WTC11 (cell line): Measurements from ENCODE around the gene PDE6B. TPM values are rescaled to one million over a fixed set of nuclear protein-coding genes. Genes with fewer than 3 reads are reported as not detected.
A peak's percentile ranks its signal among the peaks of the same experiment; 100 is the strongest.

Source experiments
- ATAC-seq: fragments of 200-7000 bp; cut with Tn5 transposase; 2 replicates; pipeline ENCODE4 v1.10.0; 2021; ENCODE audit warnings: mild to moderate bottlenecking, moderate library complexity
- CTCF ChIA-PET: fragments of 300-600 bp; sonication (Branson Sonifier 250); formaldehyde crosslinking; loops from one replicate; lab custom pipeline; 2021; ENCODE audit warnings: antibody characterized with exemption; lab: Charles Lee
- POLR2A ChIA-PET: fragments of 350-600 bp; sonication (Branson Sonifier 250); formaldehyde crosslinking; loops from one replicate; lab custom pipeline; 2021; ENCODE audit warnings: antibody characterized with exemption; lab: Charles Lee
- DNase-seq: peaks from one replicate; pipeline ENCODE4 v3.0.0; 2021; ENCODE audit warnings: low spot score
- H3K27ac Mint-ChIP-seq: 2 replicates; pipeline ENCODE4 v1.8.0; 2021; ENCODE audit warnings: mixed read lengths
- H3K27me3 Mint-ChIP-seq: 2 replicates; pipeline ENCODE4 v1.8.0; 2021; ENCODE audit warnings: low read depth, mild to moderate bottlenecking, moderate library complexity, mixed read lengths
- H3K36me3 Mint-ChIP-seq: 2 replicates; pipeline ENCODE4 v1.8.0; 2021; ENCODE audit warnings: mixed read lengths
- H3K4me1 Mint-ChIP-seq: 2 replicates; pipeline ENCODE4 v1.8.0; 2022; ENCODE audit warnings: mixed read lengths
- H3K4me3 Mint-ChIP-seq: 2 replicates; pipeline ENCODE4 v1.8.0; 2021; ENCODE audit warnings: mild to moderate bottlenecking, moderate library complexity, mixed read lengths
- H3K9me3 Mint-ChIP-seq: 2 replicates; pipeline ENCODE4 v1.8.0; 2021; ENCODE audit warnings: mixed read lengths
- CBFB ChIP-seq: sonication (generic); formaldehyde crosslinking; IDR thresholded peaks from 2 replicates; pipeline ENCODE4 v1.8.1; 2022; ENCODE audit warnings: mild to moderate bottlenecking, low read depth, missing genetic modification reagents
- FOXP1 ChIP-seq: sonication (generic); formaldehyde crosslinking; IDR thresholded peaks from 2 replicates; pipeline ENCODE4 v1.8.0; 2022; ENCODE audit warnings: missing genetic modification reagents, mild to moderate bottlenecking, moderate library complexity, borderline replicate concordance
- GRHL2 ChIP-seq: fragments of 250-450 bp; sonication (Bioruptor Pico); IDR thresholded peaks from 2 replicates; pipeline ENCODE4 v1.8.0; 2022; ENCODE audit warnings: mild to moderate bottlenecking, moderate library complexity; ENCODE audit not compliant: insufficient replicate concordance, severe bottlenecking
- GTF2I ChIP-seq: fragments of 250-450 bp; sonication (Bioruptor Pico); conservative IDR thresholded peaks from 2 replicates; pipeline ENCODE4 v1.4.0; 2021; ENCODE audit warnings: mild to moderate bottlenecking
- JAZF1 ChIP-seq: fragments of 250-450 bp; sonication (Bioruptor Pico); IDR thresholded peaks from 2 replicates; pipeline ENCODE4 v1.9.0; 2021; ENCODE audit warnings: moderate library complexity, mild to moderate bottlenecking, inconsistent platforms
- JUN ChIP-seq: sonication (generic); formaldehyde crosslinking; IDR thresholded peaks from 2 replicates; pipeline ENCODE4 v1.8.0; 2023; ENCODE audit warnings: mild to moderate bottlenecking, missing genetic modification reagents
- NFATC4 ChIP-seq: fragments of 250-450 bp; sonication (Bioruptor Pico); IDR thresholded peaks from 2 replicates; pipeline ENCODE4 v1.9.0; 2021; ENCODE audit warnings: mild to moderate bottlenecking
- NFYB ChIP-seq: sonication (generic); formaldehyde crosslinking; conservative IDR thresholded peaks from 2 replicates; pipeline ENCODE4 v1.8.0; 2022; ENCODE audit warnings: low read depth, missing genetic modification reagents
- SMAD4 ChIP-seq: sonication (generic); formaldehyde crosslinking; IDR thresholded peaks from 2 replicates; pipeline ENCODE4 v1.8.0; 2022; ENCODE audit warnings: mild to moderate bottlenecking, missing genetic modification reagents
- SP1 ChIP-seq: sonication (generic); formaldehyde crosslinking; conservative IDR thresholded peaks from 2 replicates; pipeline ENCODE4 v1.8.1; 2022; ENCODE audit warnings: missing genetic modification reagents
- TEAD4 ChIP-seq: sonication (generic); formaldehyde crosslinking; IDR thresholded peaks from 2 replicates; pipeline ENCODE4 v1.8.0; 2022; ENCODE audit warnings: mild to moderate bottlenecking, missing genetic modification reagents
- total RNA-seq: library from RNA; stranded (reverse); gene quantifications from 3 replicates; pipeline ENCODE4 v1.2.3, GENCODE V29; 2021
- TF ChIP-seq, protein P1 (sequence below): sonication (generic); formaldehyde crosslinking; IDR thresholded peaks from 2 replicates; pipeline ENCODE4 v1.8.0; 2022; ENCODE audit warnings: mild to moderate bottlenecking, missing genetic modification reagents
- TF ChIP-seq, protein P2 (sequence below): fragments of 200-600 bp; IDR thresholded peaks from 2 replicates; pipeline ENCODE4 v1.8.0; 2022; ENCODE audit warnings: antibody characterized with exemption
- TF ChIP-seq, protein P3 (sequence below): fragments of 250-450 bp; sonication (Bioruptor Pico); IDR thresholded peaks from 2 replicates; pipeline ENCODE4 v1.9.0; 2021; ENCODE audit warnings: mild to moderate bottlenecking, borderline replicate concordance
- TF ChIP-seq, protein P4 (sequence below): sonication (generic); formaldehyde crosslinking; IDR thresholded peaks from 2 replicates; pipeline ENCODE4 v1.8.1; 2022; ENCODE audit warnings: mild to moderate bottlenecking, missing genetic modification reagents, moderate library complexity, borderline replicate concordance
- TF ChIP-seq, protein P5 (sequence below): sonication (generic); formaldehyde crosslinking; IDR thresholded peaks from 2 replicates; pipeline ENCODE4 v1.8.1; 2023; ENCODE audit warnings: mild to moderate bottlenecking, missing genetic modification reagents, moderate library complexity
- TF ChIP-seq, protein P6 (sequence below): sonication (generic); formaldehyde crosslinking; IDR thresholded peaks from 2 replicates; pipeline ENCODE4 v1.8.0; 2023; ENCODE audit warnings: missing genetic modification reagents

The PDE6B gene
- total RNA-seq, 1 experiment from 2014 or later: 7.1 TPM

DNA sequence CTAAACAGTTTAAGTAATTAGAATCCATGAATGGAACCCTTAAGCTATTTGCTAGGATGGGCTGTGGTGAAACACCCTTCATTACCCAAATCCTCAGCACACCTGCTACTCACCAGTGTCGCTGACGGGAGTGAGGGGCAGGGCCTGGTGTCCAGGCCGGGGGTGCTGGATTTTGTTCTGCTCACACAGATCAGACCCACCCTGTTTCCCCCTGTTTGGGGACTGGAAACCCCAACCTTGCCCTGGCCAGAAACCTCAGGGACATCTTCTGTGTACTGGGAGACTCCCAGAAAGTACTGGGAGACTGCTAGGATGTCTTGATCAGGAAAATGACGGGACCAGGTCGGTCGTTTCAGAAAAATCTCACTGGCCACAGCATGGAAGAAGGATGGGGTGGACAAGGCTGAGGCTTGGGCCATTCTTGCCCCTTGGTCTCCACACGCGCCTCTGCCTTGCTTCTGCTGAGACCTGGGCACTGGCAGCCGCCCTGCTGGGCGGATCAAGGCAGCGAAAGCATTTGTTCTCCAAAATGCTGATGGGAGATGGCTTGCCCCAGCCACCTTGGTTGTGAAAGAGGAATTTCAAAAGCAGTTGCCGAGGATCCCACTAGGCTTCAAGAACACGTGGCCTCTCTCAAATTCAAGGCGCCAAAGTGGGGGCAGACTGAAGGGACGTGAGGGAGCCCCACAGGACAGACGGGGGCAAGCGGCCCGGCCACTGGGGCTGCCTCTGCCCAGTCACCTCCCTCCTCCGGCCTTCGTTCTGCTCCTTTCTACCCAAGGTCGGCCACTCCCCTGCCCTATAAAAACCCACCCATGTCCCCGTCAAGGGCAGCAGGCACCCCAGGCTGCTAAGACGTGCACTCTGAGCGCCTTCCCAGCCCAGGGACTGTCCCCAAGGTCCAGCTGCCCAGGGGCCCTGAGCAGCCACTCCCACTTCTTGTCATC, 23.5 kb upstream of the PDE6B start:
- Mint-ChIP-seq H3K9me3 (no peaks in the 10 kb centered on the region), H3K27me3 (peaks cover 4% of the 10 kb centered on the region), H3K4me3 (no peak overlapping the region), H3K36me3 (no peaks in the 10 kb centered on the region), H3K4me1 (peaks cover 6% of the 10 kb centered on the region), H3K27ac (no peak overlapping the region)
- TF ChIP-seq SMAD4 (no peak), NFATC4 (CRISPR knock-in tag) (no peak)
- POLR2A ChIA-PET: interaction anchor here (1.0 to 1.2 kb wide), 2 partner anchors 72 to 78 kb away, joined by 3 to 4 read pairs; partner anchors contain the start of genes ATP5ME and MYL5
- CTCF ChIA-PET: interaction anchor here (0.9 to 1.8 kb wide), 9 partner anchors 17 to 193 kb away, joined by 3 to 22 read pairs (median 5); partner anchors contain the start of genes ATP5ME and MYL5
- ATAC-seq (no peak), DNase-seq (no peak)

DNA sequence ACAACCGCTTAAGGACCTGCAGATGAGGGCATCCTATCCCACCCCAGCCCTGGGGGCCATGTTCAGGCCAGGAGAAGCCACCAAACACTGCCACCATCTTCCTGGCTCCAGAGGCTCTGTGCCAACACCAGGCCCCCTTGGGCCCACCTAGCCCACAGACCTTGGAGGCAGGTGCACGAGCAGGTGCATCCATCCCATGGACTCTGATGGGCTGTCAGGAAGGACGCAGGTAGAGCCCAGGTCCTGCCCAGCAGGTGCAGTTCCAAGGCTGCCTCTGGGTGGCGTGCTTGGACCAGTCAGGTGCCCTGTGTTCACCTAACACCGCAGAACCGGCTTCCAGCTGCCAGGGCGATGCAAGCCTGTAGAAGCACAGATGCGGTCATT, 22.8 kb upstream of the PDE6B start:
- peaks cover 6% of the 10 kb centered on the region for H3K4me1 Mint-ChIP-seq
- CTCF ChIA-PET: interaction anchor here (0.6 to 1.8 kb wide), 33 partner anchors 9 to 211 kb away, joined by 3 to 22 read pairs (median 4); partner anchors contain the start of genes ATP5ME, MYL5, PCGF3 and PDE6B
- H3K27ac Mint-ChIP-seq: no peak overlapping the region
- peak; percentile 99 for DNase-seq
- no peaks in the 10 kb centered on the region for H3K36me3 Mint-ChIP-seq
- H3K9me3 Mint-ChIP-seq: no peaks in the 10 kb centered on the region
- no peak for TF ChIP-seq GTF2I (CRISPR knock-in tag)
- TF ChIP-seq, protein P1, sequence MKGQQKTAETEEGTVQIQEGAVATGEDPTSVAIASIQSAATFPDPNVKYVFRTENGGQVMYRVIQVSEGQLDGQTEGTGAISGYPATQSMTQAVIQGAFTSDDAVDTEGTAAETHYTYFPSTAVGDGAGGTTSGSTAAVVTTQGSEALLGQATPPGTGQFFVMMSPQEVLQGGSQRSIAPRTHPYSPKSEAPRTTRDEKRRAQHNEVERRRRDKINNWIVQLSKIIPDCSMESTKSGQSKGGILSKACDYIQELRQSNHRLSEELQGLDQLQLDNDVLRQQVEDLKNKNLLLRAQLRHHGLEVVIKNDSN (CRISPR knock-in tag): peak; percentile 30; the same call in 1 of the 2 replicates
- peak; percentile 47; the same call in 1 of the 2 replicates for TF ChIP-seq SP1 (CRISPR knock-in tag)
- TF ChIP-seq FOXP1 (CRISPR knock-in tag): peak; percentile 71; the same call in 1 of the 2 replicates
- TF ChIP-seq, protein P2, sequence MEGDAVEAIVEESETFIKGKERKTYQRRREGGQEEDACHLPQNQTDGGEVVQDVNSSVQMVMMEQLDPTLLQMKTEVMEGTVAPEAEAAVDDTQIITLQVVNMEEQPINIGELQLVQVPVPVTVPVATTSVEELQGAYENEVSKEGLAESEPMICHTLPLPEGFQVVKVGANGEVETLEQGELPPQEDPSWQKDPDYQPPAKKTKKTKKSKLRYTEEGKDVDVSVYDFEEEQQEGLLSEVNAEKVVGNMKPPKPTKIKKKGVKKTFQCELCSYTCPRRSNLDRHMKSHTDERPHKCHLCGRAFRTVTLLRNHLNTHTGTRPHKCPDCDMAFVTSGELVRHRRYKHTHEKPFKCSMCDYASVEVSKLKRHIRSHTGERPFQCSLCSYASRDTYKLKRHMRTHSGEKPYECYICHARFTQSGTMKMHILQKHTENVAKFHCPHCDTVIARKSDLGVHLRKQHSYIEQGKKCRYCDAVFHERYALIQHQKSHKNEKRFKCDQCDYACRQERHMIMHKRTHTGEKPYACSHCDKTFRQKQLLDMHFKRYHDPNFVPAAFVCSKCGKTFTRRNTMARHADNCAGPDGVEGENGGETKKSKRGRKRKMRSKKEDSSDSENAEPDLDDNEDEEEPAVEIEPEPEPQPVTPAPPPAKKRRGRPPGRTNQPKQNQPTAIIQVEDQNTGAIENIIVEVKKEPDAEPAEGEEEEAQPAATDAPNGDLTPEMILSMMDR: peak; percentile 92
- TF ChIP-seq, protein P3, sequence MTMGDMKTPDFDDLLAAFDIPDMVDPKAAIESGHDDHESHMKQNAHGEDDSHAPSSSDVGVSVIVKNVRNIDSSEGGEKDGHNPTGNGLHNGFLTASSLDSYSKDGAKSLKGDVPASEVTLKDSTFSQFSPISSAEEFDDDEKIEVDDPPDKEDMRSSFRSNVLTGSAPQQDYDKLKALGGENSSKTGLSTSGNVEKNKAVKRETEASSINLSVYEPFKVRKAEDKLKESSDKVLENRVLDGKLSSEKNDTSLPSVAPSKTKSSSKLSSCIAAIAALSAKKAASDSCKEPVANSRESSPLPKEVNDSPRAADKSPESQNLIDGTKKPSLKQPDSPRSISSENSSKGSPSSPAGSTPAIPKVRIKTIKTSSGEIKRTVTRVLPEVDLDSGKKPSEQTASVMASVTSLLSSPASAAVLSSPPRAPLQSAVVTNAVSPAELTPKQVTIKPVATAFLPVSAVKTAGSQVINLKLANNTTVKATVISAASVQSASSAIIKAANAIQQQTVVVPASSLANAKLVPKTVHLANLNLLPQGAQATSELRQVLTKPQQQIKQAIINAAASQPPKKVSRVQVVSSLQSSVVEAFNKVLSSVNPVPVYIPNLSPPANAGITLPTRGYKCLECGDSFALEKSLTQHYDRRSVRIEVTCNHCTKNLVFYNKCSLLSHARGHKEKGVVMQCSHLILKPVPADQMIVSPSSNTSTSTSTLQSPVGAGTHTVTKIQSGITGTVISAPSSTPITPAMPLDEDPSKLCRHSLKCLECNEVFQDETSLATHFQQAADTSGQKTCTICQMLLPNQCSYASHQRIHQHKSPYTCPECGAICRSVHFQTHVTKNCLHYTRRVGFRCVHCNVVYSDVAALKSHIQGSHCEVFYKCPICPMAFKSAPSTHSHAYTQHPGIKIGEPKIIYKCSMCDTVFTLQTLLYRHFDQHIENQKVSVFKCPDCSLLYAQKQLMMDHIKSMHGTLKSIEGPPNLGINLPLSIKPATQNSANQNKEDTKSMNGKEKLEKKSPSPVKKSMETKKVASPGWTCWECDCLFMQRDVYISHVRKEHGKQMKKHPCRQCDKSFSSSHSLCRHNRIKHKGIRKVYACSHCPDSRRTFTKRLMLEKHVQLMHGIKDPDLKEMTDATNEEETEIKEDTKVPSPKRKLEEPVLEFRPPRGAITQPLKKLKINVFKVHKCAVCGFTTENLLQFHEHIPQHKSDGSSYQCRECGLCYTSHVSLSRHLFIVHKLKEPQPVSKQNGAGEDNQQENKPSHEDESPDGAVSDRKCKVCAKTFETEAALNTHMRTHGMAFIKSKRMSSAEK: no peak
- ATAC-seq: peak; percentile 99
- peaks cover 4% of the 10 kb centered on the region for H3K27me3 Mint-ChIP-seq
- H3K4me3 Mint-ChIP-seq: no peak overlapping the region
- POLR2A ChIA-PET: interaction anchor here (1.0 to 1.2 kb wide), 2 partner anchors 72 to 78 kb away, joined by 3 to 4 read pairs; partner anchors contain the start of genes ATP5ME and MYL5

DNA sequence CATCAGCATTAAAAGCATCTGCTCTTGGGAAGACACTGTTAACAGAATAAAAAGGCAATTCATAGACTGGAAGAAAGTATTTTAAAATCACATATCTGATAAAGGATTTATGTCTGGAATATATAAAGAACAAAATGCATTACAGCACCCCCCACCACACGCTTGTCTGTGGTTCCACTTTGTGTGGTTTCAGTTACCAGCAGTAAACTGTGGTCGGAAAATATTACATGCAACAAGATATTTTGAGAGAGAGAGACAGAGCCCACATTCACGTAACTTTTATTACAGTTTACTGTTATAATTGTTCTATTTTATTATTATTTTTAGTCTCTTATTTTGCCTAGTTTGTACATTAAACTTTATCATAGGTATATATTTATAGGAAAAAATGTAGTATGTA, 21.2 kb upstream of the PDE6B start:
- H3K27me3 Mint-ChIP-seq: peaks cover 4% of the 10 kb centered on the region
- ATAC-seq: no peak
- no peak for DNase-seq
- no peaks in the 10 kb centered on the region for H3K36me3 Mint-ChIP-seq
- no peak overlapping the region for H3K27ac Mint-ChIP-seq
- H3K4me1 Mint-ChIP-seq: no peaks in the 10 kb centered on the region
- no peak overlapping the region for H3K4me3 Mint-ChIP-seq
- H3K9me3 Mint-ChIP-seq: no peaks in the 10 kb centered on the region
- POLR2A ChIA-PET: no interaction called here
- CTCF ChIA-PET: no interaction called here
- TF ChIP-seq, protein P2: no peak
- TF ChIP-seq, protein P4, sequence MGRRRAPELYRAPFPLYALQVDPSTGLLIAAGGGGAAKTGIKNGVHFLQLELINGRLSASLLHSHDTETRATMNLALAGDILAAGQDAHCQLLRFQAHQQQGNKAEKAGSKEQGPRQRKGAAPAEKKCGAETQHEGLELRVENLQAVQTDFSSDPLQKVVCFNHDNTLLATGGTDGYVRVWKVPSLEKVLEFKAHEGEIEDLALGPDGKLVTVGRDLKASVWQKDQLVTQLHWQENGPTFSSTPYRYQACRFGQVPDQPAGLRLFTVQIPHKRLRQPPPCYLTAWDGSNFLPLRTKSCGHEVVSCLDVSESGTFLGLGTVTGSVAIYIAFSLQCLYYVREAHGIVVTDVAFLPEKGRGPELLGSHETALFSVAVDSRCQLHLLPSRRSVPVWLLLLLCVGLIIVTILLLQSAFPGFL (CRISPR knock-in tag): no peak
- no peak for TF ChIP-seq GRHL2 (CRISPR knock-in tag)
- TF ChIP-seq, protein P5, sequence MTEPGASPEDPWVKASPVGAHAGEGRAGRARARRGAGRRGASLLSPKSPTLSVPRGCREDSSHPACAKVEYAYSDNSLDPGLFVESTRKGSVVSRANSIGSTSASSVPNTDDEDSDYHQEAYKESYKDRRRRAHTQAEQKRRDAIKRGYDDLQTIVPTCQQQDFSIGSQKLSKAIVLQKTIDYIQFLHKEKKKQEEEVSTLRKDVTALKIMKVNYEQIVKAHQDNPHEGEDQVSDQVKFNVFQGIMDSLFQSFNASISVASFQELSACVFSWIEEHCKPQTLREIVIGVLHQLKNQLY (CRISPR knock-in tag): no peak
- TF ChIP-seq, protein P6, sequence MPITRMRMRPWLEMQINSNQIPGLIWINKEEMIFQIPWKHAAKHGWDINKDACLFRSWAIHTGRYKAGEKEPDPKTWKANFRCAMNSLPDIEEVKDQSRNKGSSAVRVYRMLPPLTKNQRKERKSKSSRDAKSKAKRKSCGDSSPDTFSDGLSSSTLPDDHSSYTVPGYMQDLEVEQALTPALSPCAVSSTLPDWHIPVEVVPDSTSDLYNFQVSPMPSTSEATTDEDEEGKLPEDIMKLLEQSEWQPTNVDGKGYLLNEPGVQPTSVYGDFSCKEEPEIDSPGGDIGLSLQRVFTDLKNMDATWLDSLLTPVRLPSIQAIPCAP (CRISPR knock-in tag): no peak
- no peak for TF ChIP-seq JAZF1 (CRISPR knock-in tag)
- no peak for TF ChIP-seq NFYB (CRISPR knock-in tag)
- TF ChIP-seq FOXP1 (CRISPR knock-in tag): no peak
- TF ChIP-seq TEAD4: no peak
- TF ChIP-seq JUN (CRISPR knock-in tag): no peak
- TF ChIP-seq CBFB (CRISPR knock-in tag): no peak
